T-helper 2 cell treated with Interferon-gamma antibody and Interleukin-4, amounts not matched to agents 5 μg/mL and 100 μg/mL, for 36 hours (primary cell): Measurements from ENCODE around the gene COL26A1.

Experiments
- DNase-seq: peaks from one replicate; pipeline ENCODE4 v3.0.0; 2021; ENCODE audit warnings: low spot score
- H3K27ac Mint-ChIP-seq: one replicate; pipeline ENCODE4 v1.8.0; 2021; ENCODE audit warnings: mild to moderate bottlenecking, mixed read lengths
- H3K27me3 Mint-ChIP-seq: one replicate; pipeline ENCODE4 v1.8.0; 2021; ENCODE audit warnings: low read depth, mixed read lengths
- H3K36me3 Mint-ChIP-seq: one replicate; pipeline ENCODE4 v1.8.0; 2021; ENCODE audit warnings: low read depth, mixed read lengths
- H3K4me1 Mint-ChIP-seq: one replicate; pipeline ENCODE4 v1.8.0; 2021; ENCODE audit warnings: low read depth, mixed read lengths
- H3K4me3 Mint-ChIP-seq: one replicate; pipeline ENCODE4 v1.8.0; 2022; ENCODE audit warnings: mild to moderate bottlenecking, moderate library complexity, mixed read lengths
- H3K9me3 Mint-ChIP-seq: one replicate; pipeline ENCODE4 v1.8.0; 2021; ENCODE audit warnings: mixed read lengths

The COL26A1 gene

GRCh38 chr7:101357433-101357832, 5.2 kb upstream of the COL26A1 start:
- no peak for DNase-seq
- Mint-ChIP-seq H3K27ac (no peak overlapping the region), H3K27me3 (peaks cover 15% of the 10 kb centered on the region), H3K36me3 (no peaks in the 10 kb centered on the region), H3K4me1 (peaks cover 7% of the 10 kb centered on the region), H3K4me3 (no peak overlapping the region), H3K9me3 (no peaks in the 10 kb centered on the region)

DNA sequence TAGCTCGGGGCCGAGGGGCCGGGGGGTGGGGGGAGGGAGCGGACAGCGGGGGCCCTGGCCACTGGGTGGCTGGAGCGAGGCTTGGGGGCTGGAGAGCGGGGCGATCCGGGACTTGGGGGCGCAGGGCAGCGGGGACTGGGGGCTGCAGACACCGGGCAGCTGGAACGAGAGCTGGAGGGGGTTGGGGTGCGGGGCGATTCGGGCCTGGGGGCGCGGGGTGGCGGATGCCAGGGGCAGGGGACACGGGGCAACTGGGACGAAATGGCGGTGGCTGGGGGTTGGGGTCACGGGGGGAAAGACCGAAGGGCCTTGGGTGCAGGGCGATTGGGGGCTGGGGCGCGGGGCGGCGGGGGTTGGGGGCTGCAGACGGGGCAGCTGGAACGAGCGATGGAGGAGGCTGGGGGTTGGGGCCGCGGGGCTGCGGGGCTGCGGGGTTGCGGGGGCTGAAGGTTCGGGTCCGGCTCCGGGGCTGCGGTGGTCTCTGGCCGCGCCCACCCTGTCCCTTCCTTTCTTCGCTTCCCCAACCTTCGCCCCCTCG, 590 bp downstream of the COL26A1 start:
- Mint-ChIP-seq H3K36me3 (no peaks in the 10 kb centered on the region), H3K27me3 (peaks cover 28% of the 10 kb centered on the region), H3K27ac (no peak overlapping the region), H3K9me3 (no peaks in the 10 kb centered on the region), H3K4me1 (peaks cover 6% of the 10 kb centered on the region), H3K4me3 (no peak overlapping the region)
- no peak for DNase-seq

DNA sequence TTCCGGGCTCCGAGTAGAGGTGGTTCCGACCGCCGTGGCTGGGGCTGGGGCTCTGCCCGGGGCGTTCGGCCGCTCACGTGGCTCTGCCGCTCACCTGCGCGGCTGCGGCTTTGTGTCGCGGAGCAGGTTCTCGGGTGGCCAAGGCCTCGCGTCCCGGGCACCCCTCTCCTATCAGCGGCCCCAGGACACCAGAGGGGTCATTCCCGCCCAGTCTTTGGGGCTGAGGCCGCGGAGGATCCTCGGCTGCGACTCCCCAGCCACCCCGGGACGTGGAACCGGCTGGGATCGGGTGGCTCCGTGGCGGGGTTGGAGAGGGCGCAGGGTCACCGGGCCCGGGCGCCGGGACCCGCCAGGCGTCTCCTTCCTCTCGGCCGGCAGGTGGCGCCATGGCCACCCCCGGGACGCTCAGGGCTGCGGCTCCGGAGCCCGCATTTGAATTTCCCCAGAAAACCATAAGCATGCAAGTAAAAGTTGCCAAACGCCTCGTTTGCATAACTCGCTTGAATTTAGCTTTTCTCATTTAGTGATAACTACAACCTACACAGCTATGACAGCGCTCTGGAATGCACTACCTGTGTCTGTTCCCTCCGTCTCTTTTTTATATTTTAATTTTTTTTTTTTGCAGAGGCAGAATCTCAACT, 1.2 kb downstream of the COL26A1 start:
- Mint-ChIP-seq H3K4me3 (no peak overlapping the region), H3K27me3 (peaks cover 30% of the 10 kb centered on the region), H3K36me3 (no peaks in the 10 kb centered on the region), H3K4me1 (peaks cover 6% of the 10 kb centered on the region), H3K9me3 (no peaks in the 10 kb centered on the region), H3K27ac (no peak overlapping the region)
- DNase-seq, result peak; percentile 68

GRCh38 chr7:101365956-101366355, 3.3 kb downstream of the COL26A1 start:
- Mint-ChIP-seq H3K27ac (no peak overlapping the region), H3K27me3 (peaks cover 37% of the 10 kb centered on the region), H3K4me3 (no peak overlapping the region), H3K36me3 (no peaks in the 10 kb centered on the region), H3K4me1 (peaks cover 9% of the 10 kb centered on the region), H3K9me3 (no peaks in the 10 kb centered on the region)
- no peak for DNase-seq

GRCh38 chr7:101367676-101368075, 5.0 kb downstream of the COL26A1 start:
- H3K36me3 Mint-ChIP-seq, result no peaks in the 10 kb centered on the region
- no peak overlapping the region for H3K27ac Mint-ChIP-seq
- H3K9me3 Mint-ChIP-seq, result no peaks in the 10 kb centered on the region
- no peak for DNase-seq
- H3K4me1 Mint-ChIP-seq, result peaks cover 9% of the 10 kb centered on the region
- peaks cover 34% of the 10 kb centered on the region for H3K27me3 Mint-ChIP-seq
- H3K4me3 Mint-ChIP-seq, result no peak overlapping the region

DNA sequence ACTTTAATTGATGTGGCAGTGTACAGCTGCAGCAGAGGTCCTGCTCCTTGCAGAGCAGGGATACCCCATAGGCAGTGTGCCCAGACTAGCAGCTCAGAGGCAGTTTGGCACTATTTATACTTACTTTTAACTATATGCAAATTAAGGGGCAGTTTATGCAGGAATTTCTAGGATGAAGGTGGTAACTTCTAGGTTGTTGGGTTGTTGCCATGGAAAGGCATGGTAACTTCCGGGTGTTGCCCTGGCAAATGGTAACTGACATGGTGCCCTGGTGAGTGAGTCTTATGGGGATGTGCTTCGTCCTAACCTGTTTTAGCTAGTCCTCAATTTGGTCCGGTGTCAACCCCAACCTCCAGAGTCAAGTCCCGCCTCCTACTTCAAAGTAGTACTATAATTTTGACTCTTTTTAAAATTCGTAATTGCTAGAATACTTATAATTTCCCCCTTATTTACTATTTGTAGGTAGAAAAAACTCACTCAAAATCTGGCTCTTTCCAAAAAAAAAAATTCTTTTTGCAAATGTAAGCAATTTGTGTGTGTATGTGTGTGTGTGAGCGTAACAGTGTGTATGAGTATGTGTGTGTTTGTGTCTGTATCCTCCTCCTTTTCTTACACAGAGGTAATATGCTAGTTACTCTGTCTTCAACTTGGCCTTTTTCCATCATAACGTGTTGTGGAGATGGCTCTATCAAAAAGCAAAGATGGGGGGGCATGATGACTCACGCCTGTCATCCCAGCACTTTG, 5.9 kb downstream of the COL26A1 start:
- Mint-ChIP-seq H3K4me1 (peaks cover 9% of the 10 kb centered on the region), H3K27me3 (peaks cover 37% of the 10 kb centered on the region), H3K27ac (no peak overlapping the region)

GRCh38 chr7:101370836-101371235, 8.2 kb downstream of the COL26A1 start:
- Mint-ChIP-seq H3K9me3 (no peaks in the 10 kb centered on the region), H3K4me1 (peaks cover 7% of the 10 kb centered on the region), H3K27me3 (peaks cover 33% of the 10 kb centered on the region), H3K4me3 (no peak overlapping the region), H3K27ac (no peak overlapping the region), H3K36me3 (no peaks in the 10 kb centered on the region)
- no peak for DNase-seq

More for the DNA sequence above, 5.9 kb downstream of the COL26A1 start:
- no peaks in the 10 kb centered on the region for H3K9me3 Mint-ChIP-seq
- DNase-seq, result no peak
- no peaks in the 10 kb centered on the region for H3K36me3 Mint-ChIP-seq
- no peak overlapping the region for H3K4me3 Mint-ChIP-seq

- no peaks in the 10 kb centered on the region for H3K9me3 Mint-ChIP-seq
- peaks cover 3% of the 10 kb centered on the region for H3K4me1 Mint-ChIP-seq
- no peak overlapping the region for H3K27ac Mint-ChIP-seq
- DNase-seq, result no peak
- H3K4me3 Mint-ChIP-seq, result no peak overlapping the region
- H3K27me3 Mint-ChIP-seq, result peaks cover 18% of the 10 kb centered on the region
- no peaks in the 10 kb centered on the region for H3K36me3 Mint-ChIP-seq
Observed at GRCh38 chr7:101373812-101374614, 11.3 kb downstream of the COL26A1 start.

DNA sequence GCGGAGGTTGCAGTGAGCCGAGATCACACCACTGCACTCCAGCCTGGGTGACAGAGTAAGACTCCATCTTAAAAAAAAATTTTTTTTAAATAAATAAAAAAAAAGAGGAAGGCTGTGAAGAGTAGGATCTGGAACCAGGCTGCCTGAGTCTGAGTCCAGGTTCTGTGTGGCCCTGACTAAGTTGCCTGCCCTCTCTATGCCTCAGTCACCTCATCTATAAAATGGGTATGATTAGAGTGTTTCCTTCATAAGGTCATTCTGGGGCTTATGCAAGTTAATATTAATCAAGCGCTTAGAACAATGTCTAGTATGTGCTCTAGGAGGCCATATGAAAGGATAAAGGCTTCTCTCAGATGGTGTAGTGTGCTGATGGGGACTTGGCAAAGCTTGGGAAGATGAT, 12.3 kb downstream of the COL26A1 start:
- no peak for DNase-seq
- H3K9me3 Mint-ChIP-seq, result no peaks in the 10 kb centered on the region
- no peak overlapping the region for H3K4me3 Mint-ChIP-seq
- peaks cover 3% of the 10 kb centered on the region for H3K4me1 Mint-ChIP-seq
- peaks cover 18% of the 10 kb centered on the region for H3K27me3 Mint-ChIP-seq
- no peaks in the 10 kb centered on the region for H3K36me3 Mint-ChIP-seq
- H3K27ac Mint-ChIP-seq, result no peak overlapping the region

DNA sequence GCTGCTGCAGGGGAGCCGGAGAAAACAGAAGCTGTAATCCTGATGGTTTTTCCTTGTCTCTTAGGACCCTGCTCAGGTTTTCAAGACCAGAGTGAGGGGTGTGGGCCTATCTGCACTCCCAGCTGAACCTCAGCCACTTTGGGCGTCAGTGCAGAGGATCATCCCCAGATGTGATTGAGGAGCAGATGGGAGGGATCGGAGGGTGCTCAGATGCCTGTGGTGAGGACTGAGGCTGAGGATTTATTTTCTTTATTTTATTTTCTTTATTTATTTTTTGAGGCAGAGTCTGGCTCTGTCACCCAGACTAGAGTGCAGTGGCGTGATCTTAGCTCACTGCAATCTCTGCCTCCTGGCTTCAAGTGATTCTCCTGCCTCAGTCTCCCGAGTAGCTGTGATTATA, 13.9 kb downstream of the COL26A1 start:
- H3K4me3 Mint-ChIP-seq, result no peak overlapping the region
- DNase-seq, result no peak
- H3K36me3 Mint-ChIP-seq, result no peaks in the 10 kb centered on the region
- no peak overlapping the region for H3K27ac Mint-ChIP-seq
- no peaks in the 10 kb centered on the region for H3K9me3 Mint-ChIP-seq
- H3K4me1 Mint-ChIP-seq, result no peaks in the 10 kb centered on the region
- peaks cover 14% of the 10 kb centered on the region for H3K27me3 Mint-ChIP-seq

- Mint-ChIP-seq H3K4me3 (no peak overlapping the region), H3K36me3 (no peaks in the 10 kb centered on the region), H3K27ac (no peak overlapping the region), H3K4me1 (no peaks in the 10 kb centered on the region), H3K27me3 (peaks cover 12% of the 10 kb centered on the region), H3K9me3 (no peaks in the 10 kb centered on the region)
- no peak for DNase-seq
Observed at GRCh38 chr7:101377189-101377736, 14.6 kb downstream of the COL26A1 start.

GRCh38 chr7:101378751-101379174, 16.1 kb downstream of the COL26A1 start:
- no peak for DNase-seq
- Mint-ChIP-seq H3K4me3 (no peak overlapping the region), H3K9me3 (no peaks in the 10 kb centered on the region), H3K27ac (no peak overlapping the region), H3K27me3 (peaks cover 8% of the 10 kb centered on the region), H3K4me1 (no peaks in the 10 kb centered on the region), H3K36me3 (no peaks in the 10 kb centered on the region)

DNA sequence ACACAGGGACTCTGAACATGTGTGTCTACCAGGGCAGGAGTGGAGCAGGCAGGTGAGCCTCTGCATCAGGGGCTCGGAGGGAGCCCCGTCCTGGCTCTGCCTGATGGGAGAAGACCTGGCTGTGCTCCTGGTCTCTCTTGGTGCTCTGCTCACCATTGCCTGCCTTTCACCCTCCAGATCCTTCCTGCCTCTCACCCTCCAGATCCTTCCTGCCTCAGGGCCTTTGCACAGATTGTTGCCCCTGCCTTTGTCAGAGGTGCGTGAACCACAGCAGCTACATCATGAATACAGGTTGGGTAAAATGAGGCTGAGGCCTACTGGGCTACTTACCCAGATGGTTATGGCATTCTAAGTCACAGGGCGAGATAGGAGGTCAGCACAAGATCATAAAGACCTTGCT, 16.6 kb downstream of the COL26A1 start:
- no peaks in the 10 kb centered on the region for H3K9me3 Mint-ChIP-seq
- peaks cover 6% of the 10 kb centered on the region for H3K27me3 Mint-ChIP-seq
- DNase-seq, result no peak
- no peak overlapping the region for H3K4me3 Mint-ChIP-seq
- H3K4me1 Mint-ChIP-seq, result no peaks in the 10 kb centered on the region
- H3K36me3 Mint-ChIP-seq, result no peaks in the 10 kb centered on the region
- H3K27ac Mint-ChIP-seq, result no peak overlapping the region
